GM12878 (cell line): ENCODE measurements around the gene C11orf42. TPM values are rescaled to one million over a fixed set of nuclear protein-coding genes. Genes with fewer than 3 reads are reported as not detected.

Experiments used
- ATAC-seq: fragments of 200-7000 bp; cut with Tn5 transposase; 3 replicates; pipeline ENCODE4 v1.9.1; 2020; ENCODE audit warnings: mild to moderate bottlenecking, moderate library complexity
- BruUV-seq: library from RNA; stranded (reverse); fragments of 400-500 nt; replicated peaks from 2 replicates; lab custom pipeline; 2021; lab: Mats Ljungman, UMichigan
- CTCF ChIA-PET: fragments of 300-600 bp; sonication (Branson Sonifier 250); formaldehyde crosslinking; extraction: SDS; loops from one replicate; lab custom pipeline; 2021; ENCODE audit warnings: inconsistent platforms; lab: Yijun Ruan, JAX
- POLR2A ChIA-PET: fragments of 350-600 bp; formaldehyde crosslinking; extraction: SDS; loops from one replicate; lab custom pipeline; 2021; ENCODE audit warnings: inconsistent platforms; lab: Charles Lee
- RAD21 ChIA-PET: fragments of 300-600 bp; sonication (Branson Sonifier 250); formaldehyde crosslinking; loops from one replicate; lab custom pipeline; 2023; ENCODE audit warnings: antibody characterized with exemption; ENCODE audit not compliant: unreplicated experiment; lab: Charles Lee
- SMC1A ChIA-PET: fragments of 300-600 bp; sonication (Branson Sonifier 250); formaldehyde crosslinking; loops from one replicate; lab custom pipeline; 2023; ENCODE audit not compliant: unreplicated experiment, uncharacterized antibody; lab: Charles Lee
- DNase-seq: peaks from one replicate; pipeline ENCODE4 v3.0.0-alpha.2; 2011; ENCODE audit warnings: low read depth, low spot score
- FAIRE-seq: peaks from 3 replicates; lab custom pipeline; 2011; peaks lifted over from hg19 to GRCh38; lab: Jason Lieb, UNC
- H2AFZ ChIP-seq: 2 replicates; pipeline ENCODE4 v1.6.0; 2011; ENCODE audit warnings: low read depth, low read length, control low read depth; ENCODE audit not compliant: control insufficient read depth
- H3K27ac ChIP-seq: 2 replicates; pipeline ENCODE4 v1.5.1; 2011; ENCODE audit warnings: control low read depth; ENCODE audit not compliant: control insufficient read depth, insufficient read depth
- H3K27me3 ChIP-seq, 2 experiments: replicated peaks in 1 of 2; 2 replicates each; pipeline versions ENCODE4 v1.6.0 to v1.6.1; 2011; ENCODE audit warnings: low read length in 1 of 2; ENCODE audit not compliant: control insufficient read depth in 2 of 2, insufficient read depth in 2 of 2
- H3K36me3 ChIP-seq, 2 experiments: 2 replicates each; pipeline ENCODE4 v1.5.1; 2011; ENCODE audit warnings: low read length in 1 of 2; ENCODE audit not compliant: control insufficient read depth in 2 of 2, insufficient read depth in 2 of 2
- H3K4me1 ChIP-seq: 2 replicates; pipeline ENCODE4 v1.6.1; 2011; ENCODE audit warnings: mild to moderate bottlenecking, low read length, moderate library complexity, mixed read lengths; ENCODE audit not compliant: control insufficient read depth, insufficient read depth
- H3K4me2 ChIP-seq: 2 replicates; pipeline ENCODE4 v1.6.0; 2011; ENCODE audit warnings: control low read depth; ENCODE audit not compliant: control insufficient read depth, insufficient read depth
- H3K4me3 ChIP-seq: fragments of 200-600 bp; sonication (generic); 2 replicates; pipeline ENCODE4 v1.5.1; 2016
- H3K79me2 ChIP-seq: 2 replicates; pipeline ENCODE4 v1.6.0; 2011; ENCODE audit warnings: low read length; ENCODE audit not compliant: control insufficient read depth, insufficient read depth
- H3K9ac ChIP-seq: 2 replicates; pipeline ENCODE4 v1.8.0; 2011; ENCODE audit warnings: low read length, control low read depth, mixed read lengths; ENCODE audit not compliant: control insufficient read depth, insufficient read depth
- H3K9me3 ChIP-seq: replicated peaks from 3 replicates; pipeline ENCODE4 v1.5.1; 2011; ENCODE audit warnings: mild to moderate bottlenecking, low read length; ENCODE audit not compliant: control insufficient read depth, insufficient read depth
- H4K20me1 ChIP-seq: 2 replicates; pipeline ENCODE4 v1.6.0; 2011; ENCODE audit not compliant: control insufficient read depth, insufficient read depth
- ESRRA ChIP-seq: IDR thresholded peaks from 2 replicates; pipeline ENCODE4 v1.6.1; 2012; ENCODE audit warnings: mild to moderate bottlenecking, low read length, improper control_type of control experiment
- HDGF ChIP-seq: fragments of 450-650 bp; IDR thresholded peaks from 2 replicates; pipeline ENCODE4 v1.6.1; 2016; ENCODE audit warnings: antibody characterized with exemption
- IKZF1 ChIP-seq: fragments of 450-650 bp; conservative IDR thresholded peaks from 2 replicates; pipeline ENCODE4 v1.6.1; 2017; ENCODE audit warnings: antibody characterized with exemption, mild to moderate bottlenecking
- LARP7 ChIP-seq: fragments of 450-650 bp; IDR thresholded peaks from 2 replicates; pipeline ENCODE4 v1.6.1; 2017; ENCODE audit warnings: mild to moderate bottlenecking
- MXI1 ChIP-seq: fragments of 150-350 bp; IDR thresholded peaks from 2 replicates; pipeline ENCODE4 v1.6.1; 2011; ENCODE audit warnings: low read depth, mild to moderate bottlenecking, inconsistent platforms, low read length, improper control_type of control experiment
- NR2C1 ChIP-seq: fragments of 450-650 bp; IDR thresholded peaks from 2 replicates; pipeline ENCODE4 v1.6.1; 2017; ENCODE audit warnings: antibody characterized with exemption, mild to moderate bottlenecking, moderate library complexity
- SMAD1 ChIP-seq: fragments of 450-650 bp; IDR thresholded peaks from 2 replicates; pipeline ENCODE4 v1.6.1; 2018; ENCODE audit warnings: mild to moderate bottlenecking, low read depth; ENCODE audit not compliant: partially characterized antibody
- TARDBP ChIP-seq: IDR thresholded peaks from 2 replicates; pipeline ENCODE4 v1.6.1; 2016; ENCODE audit warnings: borderline replicate concordance
- ZNF384 ChIP-seq: IDR thresholded peaks from 2 replicates; pipeline ENCODE4 v1.6.1; 2012; ENCODE audit warnings: low read depth, mild to moderate bottlenecking, low read length, improper control_type of control experiment, borderline replicate concordance
- ZSCAN29 ChIP-seq: fragments of 450-650 bp; IDR thresholded peaks from 2 replicates; pipeline ENCODE4 v1.6.1; 2017; ENCODE audit warnings: mild to moderate bottlenecking, moderate library complexity
- in situ Hi-C: fragments of 300-500 bp; cut with MboI; formaldehyde crosslinking; loops from 9 replicates; pipeline ENCODE4 v1.14.3; 2018; ENCODE audit warnings: mixed read lengths
- intact Hi-C: fragments of 100-400 bp; cut with micrococcal nuclease; formaldehyde crosslinking; loops from one replicate; pipeline ENCODE4 v1.14.2; 2022; ENCODE audit not compliant: unreplicated experiment
- polyA plus RNA-seq, 11 experiments: library from polyadenylated mRNA; depleted of rRNA in 4 of 11; unstranded in 6 of 11; stranded (reverse) in 5 of 11; fragments of >200 nt; fragmentation: Nextera tagmentation in 4 of 11; fragmentation: Illumina TruSeq in 1 of 11; extraction: Ambion mirVana in 4 of 11; extraction: Trizol in 1 of 11; gene quantifications; 1 replicate in 1 of 11; 2 replicates in 10 of 11; pipeline versions ENCODE4 v1.2.1 to v1.2.3, GENCODE V29; 2011 to 2016; ENCODE audit warnings: inconsistent platforms in 2 of 11, missing spikeins in 2 of 11, low read depth in 1 of 11
- total RNA-seq, 4 experiments: library from RNA; depleted of rRNA in 3 of 4; stranded (reverse); fragments of >200 nt in 3 of 4; fragmentation: Illumina TruSeq in 1 of 4; extraction: Trizol in 1 of 4; gene quantifications; 2 replicates each; pipeline versions ENCODE4 v1.2.1 to v1.2.3, GENCODE V29; 2013 to 2021
- TF ChIP-seq, protein P1 (sequence below): IDR thresholded peaks from 2 replicates; pipeline ENCODE4 v1.6.1; 2011; ENCODE audit warnings: borderline replicate concordance, low read depth, mild to moderate bottlenecking, moderate library complexity, low read length; ENCODE audit not compliant: insufficient read depth, poor library complexity, severe bottlenecking
- TF ChIP-seq, protein P2 (sequence below): fragments of 450-650 bp; IDR thresholded peaks from 2 replicates; pipeline ENCODE4 v1.6.1; 2017; ENCODE audit warnings: mild to moderate bottlenecking
- TF ChIP-seq, protein P3 (sequence below): fragments of 450-650 bp; IDR thresholded peaks from 2 replicates; pipeline ENCODE4 v1.6.1; 2016; ENCODE audit warnings: mild to moderate bottlenecking
- TF ChIP-seq, protein P4 (sequence below): fragments of 450-650 bp; IDR thresholded peaks from 2 replicates; pipeline ENCODE4 v1.6.1; 2017; ENCODE audit warnings: mild to moderate bottlenecking, moderate library complexity
- TF ChIP-seq, protein P5 (sequence below): IDR thresholded peaks from 2 replicates; pipeline ENCODE4 v1.6.1; 2011; ENCODE audit warnings: borderline replicate concordance, low read depth, mild to moderate bottlenecking, moderate library complexity, mixed read lengths, low read length; ENCODE audit not compliant: insufficient read depth; ENCODE audit errors: extremely low read length

The C11orf42 gene
- total and polyA plus RNA-seq, 10 of the 15 experiments (the other 5 are each of a cell fraction or from before 2014, with no cell fraction given), result 0.19 TPM; not detected in 9

DNA sequence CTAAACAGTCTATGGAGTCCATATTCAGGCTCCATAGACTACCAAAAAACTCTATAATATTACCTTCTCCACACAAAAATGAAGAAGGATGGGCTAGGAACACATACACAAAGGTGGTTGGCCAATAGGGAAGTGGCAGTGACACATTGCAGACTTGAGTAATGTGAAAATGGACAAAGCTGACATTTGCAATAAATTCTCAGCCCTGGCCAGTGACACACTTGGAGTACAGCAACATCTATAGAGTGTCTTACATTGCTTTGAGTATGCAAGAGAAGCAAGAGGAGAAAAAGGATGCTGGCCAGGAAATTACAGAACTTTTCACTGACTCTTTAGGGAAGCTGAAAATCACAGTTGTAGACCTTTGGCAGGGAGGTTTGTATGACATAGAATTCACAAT lies 13.6 kb upstream of the C11orf42 start:
- no peak overlapping the region for H3K9ac ChIP-seq
- H3K27me3 ChIP-seq, result no peaks in the 10 kb centered on the region
- H3K4me3 ChIP-seq, result no peak overlapping the region
- DNase-seq (no peak), FAIRE-seq (no peak), ATAC-seq (no peak)
- no peaks in the 10 kb centered on the region for H3K9me3 ChIP-seq
- RAD21 ChIA-PET, result no interaction called here
- no peak overlapping the region for H2AFZ ChIP-seq
- H3K4me2 ChIP-seq, result no peak overlapping the region
- BruUV-seq, result no TSS peak
- H3K4me1 ChIP-seq, result no peaks in the 10 kb centered on the region
- SMC1A ChIA-PET, result interaction anchor here (0.6 kb wide), 1 partner anchor 56 kb away, joined by 3 read pairs; no protein-coding TSS in a partner anchor
- no peak overlapping the region for H3K27ac ChIP-seq
- intact Hi-C loops (no loop called here), in situ Hi-C loops (no loop called here)
- POLR2A ChIA-PET, result no interaction called here
- CTCF ChIA-PET, result interaction anchor here (0.6 kb wide), 1 partner anchor 484 kb away, joined by 3 read pairs; no protein-coding TSS in a partner anchor
- H3K36me3 ChIP-seq, result no peaks in the 10 kb centered on the region
- no peaks in the 10 kb centered on the region for H3K79me2 ChIP-seq
- no peaks in the 10 kb centered on the region for H4K20me1 ChIP-seq
- no peak for TF ChIP-seq NR2C1
- TF ChIP-seq, protein P1, sequence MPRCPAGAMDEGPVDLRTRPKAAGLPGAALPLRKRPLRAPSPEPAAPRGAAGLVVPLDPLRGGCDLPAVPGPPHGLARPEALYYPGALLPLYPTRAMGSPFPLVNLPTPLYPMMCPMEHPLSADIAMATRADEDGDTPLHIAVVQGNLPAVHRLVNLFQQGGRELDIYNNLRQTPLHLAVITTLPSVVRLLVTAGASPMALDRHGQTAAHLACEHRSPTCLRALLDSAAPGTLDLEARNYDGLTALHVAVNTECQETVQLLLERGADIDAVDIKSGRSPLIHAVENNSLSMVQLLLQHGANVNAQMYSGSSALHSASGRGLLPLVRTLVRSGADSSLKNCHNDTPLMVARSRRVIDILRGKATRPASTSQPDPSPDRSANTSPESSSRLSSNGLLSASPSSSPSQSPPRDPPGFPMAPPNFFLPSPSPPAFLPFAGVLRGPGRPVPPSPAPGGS, result no peak
- no peak for TF ChIP-seq ESRRA
- TF ChIP-seq, protein P2, sequence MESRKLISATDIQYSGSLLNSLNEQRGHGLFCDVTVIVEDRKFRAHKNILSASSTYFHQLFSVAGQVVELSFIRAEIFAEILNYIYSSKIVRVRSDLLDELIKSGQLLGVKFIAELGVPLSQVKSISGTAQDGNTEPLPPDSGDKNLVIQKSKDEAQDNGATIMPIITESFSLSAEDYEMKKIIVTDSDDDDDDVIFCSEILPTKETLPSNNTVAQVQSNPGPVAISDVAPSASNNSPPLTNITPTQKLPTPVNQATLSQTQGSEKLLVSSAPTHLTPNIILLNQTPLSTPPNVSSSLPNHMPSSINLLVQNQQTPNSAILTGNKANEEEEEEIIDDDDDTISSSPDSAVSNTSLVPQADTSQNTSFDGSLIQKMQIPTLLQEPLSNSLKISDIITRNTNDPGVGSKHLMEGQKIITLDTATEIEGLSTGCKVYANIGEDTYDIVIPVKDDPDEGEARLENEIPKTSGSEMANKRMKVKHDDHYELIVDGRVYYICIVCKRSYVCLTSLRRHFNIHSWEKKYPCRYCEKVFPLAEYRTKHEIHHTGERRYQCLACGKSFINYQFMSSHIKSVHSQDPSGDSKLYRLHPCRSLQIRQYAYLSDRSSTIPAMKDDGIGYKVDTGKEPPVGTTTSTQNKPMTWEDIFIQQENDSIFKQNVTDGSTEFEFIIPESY, result no peak
- no peak for TF ChIP-seq ZNF384
- TF ChIP-seq IKZF1, result no peak
- TF ChIP-seq, protein P3, sequence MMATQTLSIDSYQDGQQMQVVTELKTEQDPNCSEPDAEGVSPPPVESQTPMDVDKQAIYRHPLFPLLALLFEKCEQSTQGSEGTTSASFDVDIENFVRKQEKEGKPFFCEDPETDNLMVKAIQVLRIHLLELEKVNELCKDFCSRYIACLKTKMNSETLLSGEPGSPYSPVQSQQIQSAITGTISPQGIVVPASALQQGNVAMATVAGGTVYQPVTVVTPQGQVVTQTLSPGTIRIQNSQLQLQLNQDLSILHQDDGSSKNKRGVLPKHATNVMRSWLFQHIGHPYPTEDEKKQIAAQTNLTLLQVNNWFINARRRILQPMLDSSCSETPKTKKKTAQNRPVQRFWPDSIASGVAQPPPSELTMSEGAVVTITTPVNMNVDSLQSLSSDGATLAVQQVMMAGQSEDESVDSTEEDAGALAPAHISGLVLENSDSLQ, result no peak
- TF ChIP-seq TARDBP, result no peak
- no peak for TF ChIP-seq ZSCAN29
- TF ChIP-seq HDGF, result no peak
- no peak for TF ChIP-seq LARP7
- TF ChIP-seq, protein P4, sequence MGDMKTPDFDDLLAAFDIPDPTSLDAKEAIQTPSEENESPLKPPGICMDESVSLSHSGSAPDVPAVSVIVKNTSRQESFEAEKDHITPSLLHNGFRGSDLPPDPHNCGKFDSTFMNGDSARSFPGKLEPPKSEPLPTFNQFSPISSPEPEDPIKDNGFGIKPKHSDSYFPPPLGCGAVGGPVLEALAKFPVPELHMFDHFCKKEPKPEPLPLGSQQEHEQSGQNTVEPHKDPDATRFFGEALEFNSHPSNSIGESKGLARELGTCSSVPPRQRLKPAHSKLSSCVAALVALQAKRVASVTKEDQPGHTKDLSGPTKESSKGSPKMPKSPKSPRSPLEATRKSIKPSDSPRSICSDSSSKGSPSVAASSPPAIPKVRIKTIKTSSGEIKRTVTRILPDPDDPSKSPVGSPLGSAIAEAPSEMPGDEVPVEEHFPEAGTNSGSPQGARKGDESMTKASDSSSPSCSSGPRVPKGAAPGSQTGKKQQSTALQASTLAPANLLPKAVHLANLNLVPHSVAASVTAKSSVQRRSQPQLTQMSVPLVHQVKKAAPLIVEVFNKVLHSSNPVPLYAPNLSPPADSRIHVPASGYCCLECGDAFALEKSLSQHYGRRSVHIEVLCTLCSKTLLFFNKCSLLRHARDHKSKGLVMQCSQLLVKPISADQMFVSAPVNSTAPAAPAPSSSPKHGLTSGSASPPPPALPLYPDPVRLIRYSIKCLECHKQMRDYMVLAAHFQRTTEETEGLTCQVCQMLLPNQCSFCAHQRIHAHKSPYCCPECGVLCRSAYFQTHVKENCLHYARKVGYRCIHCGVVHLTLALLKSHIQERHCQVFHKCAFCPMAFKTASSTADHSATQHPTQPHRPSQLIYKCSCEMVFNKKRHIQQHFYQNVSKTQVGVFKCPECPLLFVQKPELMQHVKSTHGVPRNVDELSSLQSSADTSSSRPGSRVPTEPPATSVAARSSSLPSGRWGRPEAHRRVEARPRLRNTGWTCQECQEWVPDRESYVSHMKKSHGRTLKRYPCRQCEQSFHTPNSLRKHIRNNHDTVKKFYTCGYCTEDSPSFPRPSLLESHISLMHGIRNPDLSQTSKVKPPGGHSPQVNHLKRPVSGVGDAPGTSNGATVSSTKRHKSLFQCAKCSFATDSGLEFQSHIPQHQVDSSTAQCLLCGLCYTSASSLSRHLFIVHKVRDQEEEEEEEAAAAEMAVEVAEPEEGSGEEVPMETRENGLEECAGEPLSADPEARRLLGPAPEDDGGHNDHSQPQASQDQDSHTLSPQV, result no peak
- TF ChIP-seq, protein P5, sequence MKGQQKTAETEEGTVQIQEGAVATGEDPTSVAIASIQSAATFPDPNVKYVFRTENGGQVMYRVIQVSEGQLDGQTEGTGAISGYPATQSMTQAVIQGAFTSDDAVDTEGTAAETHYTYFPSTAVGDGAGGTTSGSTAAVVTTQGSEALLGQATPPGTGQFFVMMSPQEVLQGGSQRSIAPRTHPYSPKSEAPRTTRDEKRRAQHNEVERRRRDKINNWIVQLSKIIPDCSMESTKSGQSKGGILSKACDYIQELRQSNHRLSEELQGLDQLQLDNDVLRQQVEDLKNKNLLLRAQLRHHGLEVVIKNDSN, result no peak
- TF ChIP-seq MXI1, result no peak
- no peak for TF ChIP-seq SMAD1
